Stimulated activated CD8-positive, alpha-beta memory T cell treated with anti-CD3 and anti-CD28 coated beads, Interleukin-4, amount 100 ng/mL, for 24 hours (primary cell): ENCODE data around the gene WFDC2.
"Not testable (repeated sequence)": the region's sequence is repeated elsewhere in the genome, so short reads cannot be mapped to it uniquely, and the experiment has no call there.

ENCODE experiments used
- DNase-seq: peaks from one replicate; pipeline ENCODE4 v3.0.0-alpha.2; 2020; ENCODE audit warnings: low read depth

Gene WFDC2

DNA sequence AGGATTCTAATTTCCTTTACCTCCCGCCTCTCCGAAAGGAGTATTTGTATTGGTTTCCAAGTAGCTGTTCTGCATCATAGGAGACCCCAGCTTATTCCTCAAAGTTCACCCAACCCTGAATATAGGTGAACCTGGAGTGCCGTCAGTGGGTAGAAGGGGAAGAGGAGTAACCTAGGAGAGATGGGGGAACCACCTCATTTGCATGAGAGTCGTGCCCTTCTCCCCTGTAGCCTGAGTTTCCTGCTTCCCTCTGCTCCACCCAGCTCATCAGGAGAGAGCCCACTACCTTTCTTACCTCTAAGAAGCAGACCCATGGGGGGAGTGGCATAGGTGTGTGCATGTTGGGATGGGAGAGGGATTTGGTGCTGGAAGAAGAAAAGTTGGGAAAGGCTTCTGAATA is 17.3 kb upstream of the WFDC2 start:
- DNase-seq, result no peak

DNA sequence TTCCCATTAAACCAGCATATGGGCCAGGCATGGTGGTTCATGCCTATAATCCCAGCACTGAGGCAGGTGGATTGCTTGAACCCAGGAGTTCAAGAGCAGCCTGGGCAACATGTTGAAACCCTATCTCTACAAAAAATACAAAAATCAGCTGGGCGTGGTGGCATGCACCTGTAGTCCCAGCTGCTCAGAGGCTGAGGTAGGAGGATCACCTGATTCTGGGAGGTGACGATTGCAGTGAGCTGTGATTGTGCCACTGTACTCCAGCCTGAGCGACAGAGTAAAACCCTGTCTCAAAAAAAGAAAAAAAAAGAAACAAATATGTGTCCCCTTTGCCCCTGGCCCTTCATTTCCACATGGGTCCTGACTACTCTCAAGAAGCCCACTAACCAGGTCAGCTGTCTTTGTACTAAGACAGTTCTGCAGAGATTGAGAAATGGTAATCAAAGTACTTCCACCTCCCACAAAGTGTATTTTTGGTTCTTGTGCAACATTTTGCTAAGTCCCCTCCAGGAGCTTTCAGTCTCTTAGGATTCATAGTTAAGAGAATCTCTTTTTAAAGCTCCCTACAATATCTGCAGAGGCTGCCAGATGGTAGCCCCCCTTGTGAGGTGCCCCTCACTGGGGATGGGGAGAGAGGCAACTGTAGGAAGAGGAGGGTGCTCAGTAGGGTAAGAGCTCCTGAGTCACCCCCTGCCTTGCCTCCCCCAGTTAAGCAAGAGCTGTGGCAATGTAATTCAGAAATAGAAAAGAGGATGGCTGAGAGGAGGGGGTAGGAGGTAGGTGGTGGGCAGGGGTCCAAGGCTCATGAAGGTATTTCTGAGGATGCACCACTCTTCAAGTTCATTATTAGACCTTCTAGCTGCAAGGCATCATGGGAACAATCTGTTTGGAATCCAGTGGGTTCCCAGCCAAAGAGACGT is 16.5 kb upstream of the WFDC2 start:
- DNase-seq, result no peak

DNA sequence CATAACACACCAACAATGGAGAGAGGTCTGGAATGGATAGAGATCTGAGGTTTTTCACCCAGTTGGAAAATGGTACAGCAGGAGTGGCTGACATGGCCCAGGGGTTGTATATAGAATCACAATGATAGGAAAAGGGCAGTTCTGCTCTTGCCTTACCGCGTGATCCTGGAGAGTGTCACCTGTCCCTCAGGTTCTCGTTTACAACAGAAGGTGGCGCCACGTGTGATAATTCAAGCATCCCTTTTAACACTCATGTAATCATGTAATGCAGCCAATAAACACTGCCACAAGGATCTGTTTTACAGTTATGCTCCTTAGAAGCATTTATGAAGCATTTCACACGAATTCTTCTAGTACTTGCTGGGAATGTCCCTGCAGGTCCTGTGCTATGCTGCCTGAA is 12.9 kb upstream of the WFDC2 start:
- no peak for DNase-seq

DNA sequence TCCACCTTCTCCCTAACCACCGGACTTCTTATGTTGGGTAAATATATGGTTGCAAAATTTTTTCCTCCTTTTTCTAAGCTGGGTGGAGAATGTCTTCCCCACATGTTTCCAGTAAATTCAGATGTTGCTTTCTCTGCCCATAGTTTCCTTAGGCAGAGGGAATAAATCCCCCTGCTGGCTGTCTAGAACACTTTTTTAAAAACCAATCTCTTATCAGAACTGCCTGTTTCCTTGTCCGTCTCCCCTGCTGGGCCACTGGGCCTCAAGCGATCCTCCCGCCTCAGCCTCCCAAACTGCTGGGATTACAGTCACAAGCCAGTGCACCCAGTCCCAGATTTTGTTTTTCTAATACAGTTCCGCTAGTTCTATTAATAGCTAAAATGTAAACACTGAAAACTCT is 9.9 kb upstream of the WFDC2 start:
- no peak for DNase-seq

DNA sequence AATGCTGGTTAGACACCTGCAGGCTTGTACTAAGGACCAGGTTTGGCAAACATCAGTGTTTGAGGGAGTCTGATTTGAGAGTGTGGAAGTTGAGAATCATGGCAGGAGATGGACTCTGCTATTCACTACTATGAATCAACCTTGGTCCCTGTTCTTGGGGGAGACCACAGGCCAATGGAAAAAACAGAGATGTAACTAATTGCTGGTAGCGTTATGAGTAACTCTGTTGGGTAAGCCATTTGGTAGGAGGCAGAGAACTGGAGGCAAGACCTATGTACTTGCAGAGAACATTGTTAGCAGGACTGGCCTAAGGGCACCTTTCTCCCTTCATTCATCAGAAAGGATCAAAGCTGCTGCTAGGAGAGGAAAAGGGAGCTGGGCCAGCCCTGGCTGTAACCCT is 8.3 kb upstream of the WFDC2 start:
- no peak for DNase-seq

DNA sequence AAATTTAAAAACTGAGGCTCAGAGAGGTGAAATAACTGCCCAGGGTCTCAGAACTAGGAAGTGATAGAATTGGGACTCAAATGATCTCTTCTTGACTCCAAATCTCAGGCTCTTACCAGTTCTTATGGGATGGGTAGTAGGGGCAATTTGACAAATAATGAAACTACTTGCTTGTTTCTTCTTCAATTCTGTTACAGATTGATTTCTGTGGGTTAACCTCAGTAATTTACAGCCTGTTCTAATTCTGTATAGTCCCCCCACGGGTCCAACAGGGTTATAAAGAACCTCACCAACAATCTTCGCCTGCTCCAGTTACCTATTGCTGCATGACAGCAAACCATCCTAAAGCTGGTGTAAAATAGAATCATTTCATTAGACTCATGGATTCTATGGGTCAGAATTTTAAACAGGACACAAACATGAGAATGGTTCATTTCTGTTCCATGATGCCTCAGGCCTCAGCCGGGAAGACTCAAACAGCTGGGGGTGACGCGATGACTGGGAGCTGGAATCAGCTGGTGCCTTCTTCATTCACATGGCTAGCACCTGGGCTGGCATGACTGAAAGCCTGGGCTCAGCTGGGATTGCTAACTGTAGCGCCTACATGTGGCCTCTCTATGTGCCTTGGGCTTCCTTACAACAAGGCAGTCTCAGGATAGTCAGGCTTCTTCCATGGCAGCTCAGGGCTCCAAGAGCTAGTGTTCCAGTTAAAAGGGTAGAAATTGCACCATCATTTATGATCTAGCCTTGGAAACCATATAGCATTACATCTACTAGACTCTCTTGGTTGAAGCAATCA is 6.6 kb upstream of the WFDC2 start:
- no peak for DNase-seq

DNA sequence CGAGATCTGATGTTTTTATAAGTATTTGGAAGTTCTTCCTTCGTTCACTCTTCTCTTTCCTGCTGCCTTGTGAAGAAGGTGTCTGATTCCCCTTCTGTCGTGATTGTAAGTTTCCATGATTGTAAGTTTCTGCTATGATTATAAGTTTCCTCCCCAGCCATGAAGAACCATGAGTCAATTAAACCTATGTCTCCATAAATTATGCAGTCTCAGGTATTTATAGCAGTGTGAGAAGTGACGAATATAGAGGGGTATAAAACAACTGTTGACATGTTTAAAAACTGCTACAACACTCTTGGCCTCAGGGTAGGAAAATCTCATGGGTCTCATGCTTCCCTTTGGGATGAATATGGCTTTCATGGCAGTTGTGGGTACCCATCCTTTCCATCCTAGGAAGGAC is 5.8 kb upstream of the WFDC2 start:
- no peak for DNase-seq

DNA sequence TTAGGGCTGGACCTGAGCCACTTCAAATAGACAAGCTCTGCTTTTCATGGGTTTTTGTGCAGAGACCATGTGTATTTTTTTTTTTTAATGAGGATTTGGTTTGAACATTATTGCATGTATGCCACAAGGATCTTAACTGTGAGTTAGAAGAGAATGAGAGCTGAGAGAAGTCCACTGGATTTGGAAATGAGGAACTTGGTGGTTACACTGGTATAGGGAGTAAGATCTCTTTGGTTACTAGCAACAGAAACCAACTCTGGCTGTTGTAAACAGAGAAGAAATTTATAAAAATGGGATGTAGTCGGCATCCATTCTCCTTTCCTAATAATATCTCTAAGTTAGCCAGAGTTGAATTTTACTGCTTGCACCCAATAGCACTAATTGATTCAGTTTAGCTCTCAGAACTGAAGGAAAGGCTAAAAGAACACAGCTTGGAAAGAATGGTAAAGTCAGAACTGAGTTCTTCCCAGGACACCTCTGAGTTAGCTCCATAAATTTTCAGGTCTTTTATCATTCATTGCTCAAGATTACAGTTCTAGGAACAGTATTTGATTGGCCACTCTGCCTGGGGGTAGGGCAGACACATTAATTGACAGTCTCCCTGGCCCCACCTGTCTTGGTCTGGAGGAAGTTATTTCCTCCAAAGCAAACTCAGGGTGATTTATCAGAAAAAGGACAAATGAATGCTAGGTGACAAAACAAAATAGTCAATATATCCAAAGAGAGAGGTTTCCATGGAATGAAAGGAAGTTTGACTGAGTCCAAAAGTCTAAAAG is 3.9 kb upstream of the WFDC2 start:
- no peak for DNase-seq

DNA sequence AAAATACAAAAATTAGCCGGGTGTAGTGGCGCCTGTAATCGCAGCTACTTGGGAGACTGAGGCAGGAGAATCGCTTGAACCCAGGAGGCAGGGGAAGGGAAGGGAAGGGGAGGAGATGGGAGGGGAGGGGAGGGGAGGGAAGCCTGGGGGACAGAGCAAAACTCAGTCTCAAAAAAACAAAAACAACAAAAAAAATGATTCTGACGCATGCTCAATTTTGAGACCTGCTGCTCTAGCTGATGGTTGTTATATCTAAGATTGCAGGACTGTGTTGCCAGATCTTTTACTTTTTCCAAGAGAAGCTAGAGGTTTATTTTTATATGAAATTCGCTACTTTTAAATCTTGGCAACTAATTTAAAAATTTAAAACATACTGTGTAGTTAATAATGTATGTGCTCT is 2.4 kb upstream of the WFDC2 start:
- no peak for DNase-seq

DNA sequence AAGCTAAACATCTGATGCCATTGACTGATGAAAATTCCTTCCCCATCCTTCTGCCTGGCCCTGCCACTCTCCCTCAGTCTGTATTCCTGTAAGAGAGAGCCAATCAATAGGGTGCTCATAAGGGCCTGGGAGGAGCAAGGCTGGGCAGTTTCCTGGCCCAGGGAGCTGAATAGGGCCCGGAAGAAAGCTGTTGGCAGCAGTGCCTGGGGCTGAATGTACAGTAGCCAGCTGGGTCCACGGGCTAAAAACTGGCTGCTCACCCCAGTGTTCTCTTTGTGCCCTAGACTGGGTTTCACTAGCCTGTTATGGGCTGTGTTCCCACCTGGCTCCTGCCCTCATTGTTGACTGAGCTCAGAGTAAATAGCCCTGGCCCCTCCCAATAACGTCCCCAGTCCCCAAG is 1.7 kb upstream of the WFDC2 start:
- DNase-seq, result no peak

DNA sequence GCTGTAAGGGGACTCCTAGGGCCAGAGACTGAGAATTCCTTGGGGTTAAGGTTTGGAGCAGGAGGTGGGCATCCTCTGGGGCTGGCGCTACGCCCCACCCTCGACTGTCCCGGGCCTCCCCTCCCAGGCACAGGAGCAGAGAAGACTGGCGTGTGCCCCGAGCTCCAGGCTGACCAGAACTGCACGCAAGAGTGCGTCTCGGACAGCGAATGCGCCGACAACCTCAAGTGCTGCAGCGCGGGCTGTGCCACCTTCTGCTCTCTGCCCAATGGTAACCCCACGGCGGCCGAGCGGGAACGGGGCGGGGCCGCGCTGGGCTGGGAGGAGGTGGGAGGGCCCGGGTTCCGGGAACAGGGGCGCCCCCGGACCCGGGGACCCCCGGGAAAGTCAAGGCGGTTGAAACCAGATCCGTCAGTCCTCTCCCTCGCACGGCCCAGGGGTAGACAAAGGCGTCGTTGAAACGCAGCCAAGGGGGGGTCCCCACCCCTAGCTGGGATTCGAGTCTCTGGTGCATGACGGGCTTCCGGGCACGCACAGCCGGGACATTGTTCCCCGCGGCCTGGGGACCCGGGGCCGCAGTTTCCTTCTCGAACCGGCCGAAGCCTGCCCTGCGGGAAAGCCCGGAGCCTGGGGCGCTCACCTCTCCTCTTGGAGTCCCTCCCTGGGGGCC is 844 bp downstream of the WFDC2 start:
- no peak for DNase-seq

DNA sequence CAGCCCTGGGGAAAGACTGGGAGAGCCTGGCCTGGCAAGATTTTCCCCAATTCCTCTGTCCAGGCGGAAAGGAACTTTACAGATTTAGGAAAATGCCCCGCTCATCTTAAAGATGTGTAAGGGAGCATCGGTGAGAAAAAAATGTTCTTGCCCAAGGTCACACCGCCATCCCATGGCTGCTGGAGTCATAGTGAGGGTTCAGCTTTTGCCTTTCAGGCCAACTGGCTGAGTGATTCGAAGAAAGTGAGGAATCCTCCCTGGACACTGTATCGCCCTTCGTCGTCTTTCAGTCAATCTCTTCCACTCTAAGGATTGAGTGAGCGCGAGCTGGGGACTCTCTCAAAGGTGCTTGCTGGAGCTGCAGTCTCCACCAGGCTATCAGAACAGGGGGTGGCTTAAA is 1.4 kb downstream of the WFDC2 start:
- no peak for DNase-seq

DNA sequence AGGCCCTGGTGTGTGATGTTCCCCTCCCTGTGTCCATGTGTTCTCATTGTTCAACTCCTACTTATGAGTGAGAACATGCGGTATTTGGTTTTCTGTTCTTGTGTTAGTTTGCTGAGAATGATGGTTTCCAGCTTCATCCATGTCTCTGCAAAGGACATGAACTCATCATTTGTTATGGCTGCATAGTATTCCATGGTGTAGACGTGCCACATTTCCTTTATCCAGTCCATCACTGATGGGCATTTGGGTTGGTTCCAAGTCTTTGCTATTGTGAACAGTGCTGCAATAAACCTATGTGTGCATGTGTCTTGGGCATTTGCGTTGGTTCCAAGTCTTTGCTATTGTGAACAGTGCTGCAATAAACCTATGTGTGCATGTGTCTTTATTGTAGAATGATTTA is 2.7 kb downstream of the WFDC2 start:
- DNase-seq, result not testable (repeated sequence)

DNA sequence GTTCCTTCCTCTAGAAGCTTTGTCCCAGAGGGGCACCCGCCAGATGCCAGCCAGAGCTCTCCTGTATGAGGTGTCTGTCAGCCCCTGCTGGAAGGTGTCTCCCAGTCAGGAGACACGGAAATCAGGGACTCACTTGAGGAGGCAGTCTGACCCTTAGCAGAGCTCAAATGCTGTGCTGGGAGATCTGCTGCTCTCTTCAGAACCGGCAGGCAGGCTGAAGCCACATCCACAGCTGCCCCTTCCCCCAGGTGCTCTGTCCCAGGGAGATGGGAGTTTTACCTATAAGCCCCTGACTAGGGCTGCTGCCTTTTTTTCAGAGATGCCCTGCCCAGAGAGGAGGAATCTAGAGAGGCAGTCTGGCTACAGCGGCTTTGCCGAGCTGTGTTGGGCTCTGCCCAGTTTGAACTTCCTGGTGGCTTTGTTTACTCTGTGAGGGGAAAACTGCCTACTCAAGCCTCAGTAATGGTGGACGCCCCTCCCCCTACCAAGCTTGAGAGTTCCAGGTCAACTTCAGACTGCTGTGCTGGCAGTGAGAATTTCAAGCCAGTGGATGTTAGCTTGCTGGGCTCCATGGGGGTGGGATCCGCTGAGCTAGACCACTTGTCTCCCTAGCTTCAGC is 8.1 kb downstream of the WFDC2 start:
- not testable (repeated sequence) for DNase-seq

DNA sequence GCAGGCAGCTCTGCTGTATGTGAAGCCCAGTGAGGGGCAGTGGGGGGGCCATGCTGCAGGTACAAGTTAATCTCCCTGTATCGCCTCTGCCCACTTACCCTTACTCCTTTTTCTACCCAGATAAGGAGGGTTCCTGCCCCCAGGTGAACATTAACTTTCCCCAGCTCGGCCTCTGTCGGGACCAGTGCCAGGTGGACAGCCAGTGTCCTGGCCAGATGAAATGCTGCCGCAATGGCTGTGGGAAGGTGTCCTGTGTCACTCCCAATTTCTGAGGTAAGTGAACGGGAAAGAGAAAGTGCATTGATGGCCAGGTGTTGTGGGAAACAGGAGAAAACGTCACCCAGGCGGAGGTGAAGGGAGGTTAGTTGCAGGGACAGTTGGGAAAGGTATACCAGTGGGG is 10.3 kb downstream of the WFDC2 start:
- DNase-seq, result no peak

DNA sequence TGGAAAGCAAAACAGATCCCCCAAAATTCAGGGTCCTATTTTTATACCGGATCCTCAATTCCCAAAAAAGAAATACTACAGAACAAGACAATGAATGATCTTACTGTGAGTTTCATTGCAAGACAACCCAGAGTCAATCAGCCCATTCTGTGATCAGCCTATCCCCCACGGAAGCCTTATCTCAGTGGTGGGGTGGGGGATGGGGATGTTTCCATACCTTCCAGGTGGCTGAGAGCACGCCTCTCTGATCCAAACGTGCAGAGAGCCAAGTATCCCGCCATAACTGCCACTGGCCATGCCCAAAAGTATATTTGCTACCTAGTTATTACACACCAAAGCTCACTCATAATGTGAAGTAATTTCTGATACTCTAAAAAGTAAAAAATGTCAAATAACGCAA is 15.1 kb downstream of the WFDC2 start:
- no peak for DNase-seq

DNA sequence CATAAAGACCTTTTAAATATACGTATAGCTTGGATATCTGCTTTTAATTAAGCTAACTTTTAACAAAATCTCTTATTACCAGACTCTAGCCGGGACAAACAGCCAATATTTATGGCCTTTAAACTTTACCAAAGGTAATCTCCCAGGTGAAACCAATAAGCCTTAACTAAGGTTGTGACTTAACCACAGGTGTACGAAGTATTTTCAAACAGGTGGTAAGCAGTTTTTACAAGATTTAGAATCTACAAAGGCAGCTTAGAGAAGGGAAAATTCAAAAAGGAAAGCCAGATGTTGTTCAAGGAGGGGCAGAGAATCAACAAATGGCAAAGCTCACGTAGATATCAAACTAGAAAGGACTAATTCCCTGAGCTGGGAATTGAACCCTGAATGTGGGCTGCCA is 15.8 kb downstream of the WFDC2 start:
- DNase-seq, result no peak

DNA sequence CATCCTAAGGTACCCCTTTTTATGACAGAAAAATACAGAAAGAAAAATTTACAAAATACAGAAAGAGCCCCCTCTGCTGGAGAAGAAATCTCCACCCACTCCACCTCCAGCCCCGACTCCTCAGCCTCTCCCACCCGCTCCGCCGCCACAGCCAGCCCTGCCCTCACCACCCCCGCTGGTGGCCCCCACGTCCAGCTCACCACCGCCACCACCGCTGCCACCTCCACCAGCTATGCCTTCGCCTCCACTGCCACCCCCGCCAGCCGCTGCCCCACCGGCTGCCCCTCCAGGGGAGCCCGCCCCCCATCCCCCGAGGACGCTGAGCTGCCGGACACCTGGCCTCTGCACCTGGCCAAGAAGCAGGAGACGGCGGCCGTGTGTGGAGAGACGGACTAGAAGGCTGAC is 17.7 kb downstream of the WFDC2 start:
- no peak for DNase-seq

DNA sequence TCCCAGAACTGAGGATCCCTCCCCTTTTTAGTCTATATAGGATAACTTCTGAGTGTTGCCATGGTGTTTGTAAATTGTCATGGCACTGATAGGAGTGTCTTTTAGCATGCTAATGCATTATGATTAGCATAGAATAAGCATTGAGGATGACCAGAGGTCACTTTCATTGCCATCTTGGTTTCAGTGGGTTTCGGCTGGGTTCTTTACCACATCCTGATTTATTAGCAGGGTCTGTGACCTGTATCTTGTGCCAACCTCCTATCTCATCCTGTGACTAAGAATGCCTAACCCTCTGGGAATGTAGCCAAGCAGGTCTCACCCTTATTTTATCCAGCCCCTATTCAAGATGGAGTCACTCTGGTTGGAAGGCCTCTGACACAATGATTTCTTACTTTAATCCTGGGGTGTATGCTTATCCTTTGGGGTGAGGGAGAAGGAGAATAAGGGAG is 19.6 kb downstream of the WFDC2 start:
- DNase-seq, result no peak

DNA sequence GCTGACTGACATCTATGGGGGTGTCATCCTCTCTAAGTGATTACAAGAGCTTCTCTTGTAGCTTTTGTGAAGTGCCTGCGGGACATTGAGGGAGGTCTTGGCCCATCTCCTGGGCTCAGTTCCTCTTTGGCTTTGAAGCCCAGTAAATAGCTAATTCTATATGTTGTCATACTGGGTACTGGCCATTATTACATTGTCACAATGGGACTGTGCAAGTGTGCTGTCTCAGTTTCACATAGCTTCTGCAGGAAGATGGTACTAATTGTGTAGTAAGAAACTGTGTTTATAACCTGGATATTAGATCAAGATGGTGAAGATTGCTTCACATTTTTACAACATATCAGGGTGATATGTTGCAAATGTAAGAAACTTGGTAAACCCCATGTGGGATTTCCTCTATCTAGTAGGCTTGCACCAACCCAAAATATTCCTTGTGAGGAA is 26.0 kb downstream of the WFDC2 start:
- DNase-seq, result no peak

DNA sequence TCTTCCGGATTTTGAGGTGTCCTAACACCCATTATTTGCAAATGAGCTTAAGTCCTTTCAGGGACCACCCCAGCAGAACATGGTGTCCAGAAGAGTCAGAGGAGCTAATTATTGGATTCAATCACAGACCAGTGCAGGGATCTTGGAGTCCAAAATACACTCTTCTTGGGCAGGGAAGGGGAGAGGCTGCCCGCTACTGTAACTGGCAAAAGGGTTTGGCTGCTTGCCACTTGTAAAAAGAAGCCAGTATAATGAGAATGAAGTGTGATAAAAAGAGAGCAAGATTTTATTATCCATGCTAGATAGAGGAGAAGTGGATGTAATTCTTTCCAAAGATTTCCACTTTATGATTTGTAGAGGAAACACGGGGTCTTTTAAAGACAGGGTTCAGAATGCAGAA is 26.6 kb downstream of the WFDC2 start:
- DNase-seq, result no peak
